Endothelial cell of umbilical vein (primary cell): ENCODE results near the gene ZNF254. TPM values are rescaled to one million over a fixed set of nuclear protein-coding genes. Genes with fewer than 3 reads are reported as not detected.

Experiments used
- BruUV-seq: library from RNA; stranded (reverse); fragments of 400-500 nt; replicated peaks from 2 replicates; lab custom pipeline; 2021; lab: Mats Ljungman, UMichigan
- CTCF ChIA-PET: fragments of 300-600, 350-600 bp; sonication (Branson Sonifier 250); formaldehyde crosslinking; loops from one replicate; lab custom pipeline; 2021; ENCODE audit warnings: antibody characterized with exemption, inconsistent platforms; lab: Charles Lee
- POLR2A ChIA-PET: fragments of 300-600, 350-600 bp; sonication (Branson Sonifier 250); formaldehyde crosslinking; loops from one replicate; lab custom pipeline; 2021; ENCODE audit warnings: antibody characterized with exemption, inconsistent platforms; lab: Charles Lee
- DNase-seq: peaks from one replicate; pipeline ENCODE4 v3.0.0-alpha.2; 2011; ENCODE audit warnings: low read depth, low spot score
- FAIRE-seq: peaks from 2 replicates; lab custom pipeline; 2011; peaks lifted over from hg19 to GRCh38; lab: Jason Lieb, UNC
- H2AFZ ChIP-seq: 2 replicates; pipeline ENCODE4 v1.6.0; 2012; ENCODE audit warnings: low read depth, low read length, control low read depth, inconsistent platforms
- H3K27ac ChIP-seq: 2 replicates; pipeline ENCODE4 v1.5.1; 2011; ENCODE audit warnings: low read depth, mild to moderate bottlenecking, control low read depth, low read length, moderate library complexity; ENCODE audit not compliant: insufficient read depth
- H3K27me3 ChIP-seq, 2 experiments: 2 replicates each; pipeline versions ENCODE4 v1.6.0 to v1.6.1; 2011; ENCODE audit warnings: low read length in 2 of 2, mixed read lengths in 1 of 2; ENCODE audit not compliant: control insufficient read depth in 2 of 2, insufficient read depth in 2 of 2
- H3K36me3 ChIP-seq, 2 experiments: 2 replicates in 1 of 2; 3 replicates in 1 of 2; pipeline ENCODE4 v1.5.1; 2011; ENCODE audit warnings: low read length in 2 of 2, mild to moderate bottlenecking in 1 of 2, moderate library complexity in 1 of 2; ENCODE audit not compliant: control insufficient read depth in 2 of 2, insufficient read depth in 2 of 2; ENCODE audit errors: extremely low read depth in 1 of 2
- H3K4me1 ChIP-seq: 3 replicates; pipeline ENCODE4 v1.5.1; 2011; ENCODE audit warnings: mild to moderate bottlenecking, low read length; ENCODE audit not compliant: control insufficient read depth, insufficient read depth; ENCODE audit errors: extremely low read depth
- H3K4me2 ChIP-seq: 2 replicates; pipeline ENCODE4 v1.6.1; 2011; ENCODE audit warnings: low read length, control low read depth, mixed read lengths; ENCODE audit not compliant: insufficient read depth
- H3K4me3 ChIP-seq, 3 experiments: fragments of 200-600 bp in 1 of 3; sonication (generic), shearing (Covaris generic) in 1 of 3; replicated peaks in 1 of 3; 2 replicates each; pipeline ENCODE4 v1.5.1; 2011 to 2016; ENCODE audit warnings: control low read depth in 3 of 3, low read length in 3 of 3, mild to moderate bottlenecking in 2 of 3, inconsistent platforms in 1 of 3, low read depth in 1 of 3, moderate library complexity in 1 of 3; ENCODE audit not compliant: insufficient read depth in 1 of 3
- H3K79me2 ChIP-seq: 2 replicates; pipeline ENCODE4 v1.6.0; 2012; ENCODE audit warnings: low read length, inconsistent platforms; ENCODE audit not compliant: control insufficient read depth, insufficient read depth
- H3K9ac ChIP-seq: replicated peaks from 2 replicates; pipeline ENCODE3; 2011; ENCODE audit warnings: low read length, control low read depth; ENCODE audit not compliant: insufficient read depth; ENCODE audit errors: extremely low read depth
- H3K9me1 ChIP-seq: replicated peaks from 3 replicates; pipeline ENCODE4 v1.6.0; 2011; ENCODE audit warnings: mild to moderate bottlenecking, low read length; ENCODE audit not compliant: control insufficient read depth, insufficient read depth; ENCODE audit errors: extremely low read depth
- H3K9me3 ChIP-seq: replicated peaks from 2 replicates; pipeline ENCODE4 v1.5.1; 2012; ENCODE audit warnings: low read length, inconsistent platforms; ENCODE audit not compliant: control insufficient read depth, insufficient read depth
- H4K20me1 ChIP-seq: replicated peaks from 2 replicates; pipeline ENCODE3; 2011; ENCODE audit warnings: mild to moderate bottlenecking, low read length; ENCODE audit not compliant: control insufficient read depth, insufficient read depth; ENCODE audit errors: extremely low read depth
- EZH2 ChIP-seq: IDR thresholded peaks from 2 replicates; pipeline ENCODE4 v1.6.1; 2012; ENCODE audit warnings: borderline replicate concordance, low read depth, mild to moderate bottlenecking, moderate library complexity, low read length, inconsistent platforms; ENCODE audit not compliant: severe bottlenecking
- FOS ChIP-seq: IDR thresholded peaks from 2 replicates; pipeline ENCODE4 v1.6.1; 2011; ENCODE audit warnings: mild to moderate bottlenecking, low read length, moderate library complexity, borderline replicate concordance; ENCODE audit not compliant: insufficient read depth
- GATA2 ChIP-seq: IDR thresholded peaks from 2 replicates; pipeline ENCODE4 v1.7.0; 2011; ENCODE audit warnings: low read depth, mild to moderate bottlenecking, moderate library complexity, mixed read lengths, low read length; ENCODE audit not compliant: insufficient read length, insufficient read depth
- JUN ChIP-seq: IDR thresholded peaks from 2 replicates; pipeline ENCODE4 v1.6.1; 2011; ENCODE audit warnings: borderline replicate concordance, low read depth; ENCODE audit not compliant: insufficient read length, insufficient read depth
- MYC ChIP-seq: IDR thresholded peaks from one replicate; pipeline ENCODE4 v1.6.1; 2011; ENCODE audit warnings: mild to moderate bottlenecking, low read depth, low read length
- POLR2A ChIP-seq: IDR thresholded peaks from 2 replicates; pipeline ENCODE4 v1.6.1; 2012; ENCODE audit warnings: low read depth, mild to moderate bottlenecking, control low read depth, low read length
- POLR2AphosphoS5 ChIP-seq: IDR thresholded peaks from 2 replicates; pipeline ENCODE4 v1.6.1; 2012; ENCODE audit warnings: low read depth, mild to moderate bottlenecking, control low read depth, low read length, moderate library complexity; ENCODE audit not compliant: insufficient read depth
- dilution Hi-C: fragments of 300-500 bp; cut with MboI; formaldehyde crosslinking; loops from one replicate; pipeline ENCODE4 v1.15.0; 2019; ENCODE audit warnings: low sequenced_read_pairs; ENCODE audit not compliant: extremely low pct_ligation_motif_present
- intact Hi-C: fragments of 100-400 bp; cut with micrococcal nuclease; formaldehyde crosslinking; loops from one replicate; pipeline ENCODE4 v1.10.0; 2022
- polyA plus RNA-seq, 4 experiments: library from polyadenylated mRNA; depleted of rRNA in 3 of 4; stranded (reverse) in 3 of 4; unstranded in 1 of 4; fragments of >200 nt; gene quantifications; 2 replicates each; pipeline versions ENCODE4 v1.2.1 to v1.2.3, GENCODE V29; 2011 to 2012; ENCODE audit warnings: missing spikeins in 1 of 4
- total RNA-seq: library from RNA; stranded (reverse); gene quantifications from 2 replicates; pipeline ENCODE4 v1.2.3, GENCODE V29; 2021
- TF ChIP-seq, protein P1 (sequence below): IDR thresholded peaks from 2 replicates; pipeline ENCODE4 v1.6.1; 2011; ENCODE audit not compliant: insufficient read depth, insufficient read length
- TF ChIP-seq, protein P2 (sequence below), 2 donors: IDR thresholded peaks; 1 replicate in 1 of 2; 2 replicates in 1 of 2; pipeline ENCODE4 v1.5.1; 2011; ENCODE audit warnings: low read length in 2 of 2, mild to moderate bottlenecking in 2 of 2, moderate library complexity in 2 of 2, control low read depth in 1 of 2, inconsistent platforms in 1 of 2, low read depth in 1 of 2; ENCODE audit not compliant: insufficient read depth in 1 of 2; ENCODE audit errors: extremely low read depth in 1 of 2

ZNF254 gene
- total and polyA plus RNA-seq, 2 donors (not counting 3 experiments of a cell fraction or from before 2014, with no cell fraction given), result 4.9 to 16.0 TPM

DNA sequence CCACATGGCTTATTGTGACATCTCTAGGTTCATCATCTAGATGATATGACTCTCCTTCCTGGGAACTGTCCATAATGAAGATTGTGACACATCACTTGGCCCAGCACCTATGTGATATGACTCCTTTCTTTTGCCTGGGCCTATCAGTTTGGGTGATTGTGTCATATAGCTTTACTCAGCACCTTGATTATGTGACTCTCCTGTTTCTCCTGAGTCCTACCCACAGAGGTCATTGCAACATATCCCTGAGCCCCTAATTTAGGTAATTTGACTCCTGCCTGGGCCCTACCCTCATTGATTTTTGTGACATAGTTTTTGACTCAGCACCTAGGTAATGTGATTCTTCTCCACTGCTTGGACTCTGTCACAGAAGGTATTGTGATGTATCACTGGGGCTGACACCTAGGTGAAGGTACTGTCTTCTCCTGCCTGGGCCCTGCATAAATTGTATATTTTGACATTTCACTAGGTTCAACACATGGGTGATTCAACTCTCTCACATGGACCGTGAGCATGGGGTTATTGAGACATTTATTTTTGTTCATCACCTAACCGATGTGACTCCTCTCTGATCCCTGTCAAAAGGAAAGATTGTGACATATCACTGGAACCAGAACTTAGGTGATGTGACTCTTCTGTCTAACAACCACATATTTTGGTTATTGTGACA lies 26.2 kb upstream of the ZNF254 start:
- H2AFZ ChIP-seq, result no peak overlapping the region
- H3K4me3 ChIP-seq, result no peak overlapping the region
- H3K27ac ChIP-seq, result no peak overlapping the region
- TF ChIP-seq EZH2, result no peak
- TF ChIP-seq, protein P1, sequence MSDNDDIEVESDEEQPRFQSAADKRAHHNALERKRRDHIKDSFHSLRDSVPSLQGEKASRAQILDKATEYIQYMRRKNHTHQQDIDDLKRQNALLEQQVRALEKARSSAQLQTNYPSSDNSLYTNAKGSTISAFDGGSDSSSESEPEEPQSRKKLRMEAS, result no peak
- no peak for TF ChIP-seq POLR2A
- TF ChIP-seq MYC, result no peak
- no peak for TF ChIP-seq JUN
- TF ChIP-seq POLR2AphosphoS5, result no peak
- TF ChIP-seq, protein P2, sequence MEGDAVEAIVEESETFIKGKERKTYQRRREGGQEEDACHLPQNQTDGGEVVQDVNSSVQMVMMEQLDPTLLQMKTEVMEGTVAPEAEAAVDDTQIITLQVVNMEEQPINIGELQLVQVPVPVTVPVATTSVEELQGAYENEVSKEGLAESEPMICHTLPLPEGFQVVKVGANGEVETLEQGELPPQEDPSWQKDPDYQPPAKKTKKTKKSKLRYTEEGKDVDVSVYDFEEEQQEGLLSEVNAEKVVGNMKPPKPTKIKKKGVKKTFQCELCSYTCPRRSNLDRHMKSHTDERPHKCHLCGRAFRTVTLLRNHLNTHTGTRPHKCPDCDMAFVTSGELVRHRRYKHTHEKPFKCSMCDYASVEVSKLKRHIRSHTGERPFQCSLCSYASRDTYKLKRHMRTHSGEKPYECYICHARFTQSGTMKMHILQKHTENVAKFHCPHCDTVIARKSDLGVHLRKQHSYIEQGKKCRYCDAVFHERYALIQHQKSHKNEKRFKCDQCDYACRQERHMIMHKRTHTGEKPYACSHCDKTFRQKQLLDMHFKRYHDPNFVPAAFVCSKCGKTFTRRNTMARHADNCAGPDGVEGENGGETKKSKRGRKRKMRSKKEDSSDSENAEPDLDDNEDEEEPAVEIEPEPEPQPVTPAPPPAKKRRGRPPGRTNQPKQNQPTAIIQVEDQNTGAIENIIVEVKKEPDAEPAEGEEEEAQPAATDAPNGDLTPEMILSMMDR (IDR thresholded peaks at IDR 0.05; ENCODE audit: extremely low read depth in 1 of 2, insufficient read depth in 1 of 2, low read depth in 1 of 2, low read length in 2 of 2), result no peak
- TF ChIP-seq FOS, result no peak
- TF ChIP-seq GATA2, result no peak
- no peaks in the 10 kb centered on the region for H4K20me1 ChIP-seq
- no peaks in the 10 kb centered on the region for H3K4me1 ChIP-seq
- BruUV-seq, result no TSS peak
- ChIA-PET POLR2A (no interaction called here), CTCF (interaction anchor here (0.8 kb wide), 1 partner anchor 13 kb away, joined by 3 read pairs; no protein-coding TSS in a partner anchor)
- H3K4me2 ChIP-seq, result no peak overlapping the region
- H3K9me3 ChIP-seq, result no peaks in the 10 kb centered on the region
- DNase-seq (no peak), FAIRE-seq (no peak)
- peaks cover 2 to 14% of the 10 kb centered on the region in 2 experiments for H3K36me3 ChIP-seq
- no peaks in the 10 kb centered on the region for H3K79me2 ChIP-seq
- intact Hi-C loops, result no loop called here
- dilution Hi-C loops, result no loop called here
- no peaks in the 10 kb centered on the region for H3K27me3 ChIP-seq
- H3K9me1 ChIP-seq, result no peaks in the 10 kb centered on the region
- H3K9ac ChIP-seq, result no peak overlapping the region
